GM12864 (cell line): ENCODE measurements around the gene THNSL1.

ENCODE experiments used
- DNase-seq: peaks from one replicate; pipeline ENCODE4 v3.0.0-alpha.2; 2011; ENCODE audit warnings: low read depth
- H3K4me3 ChIP-seq: 2 replicates; pipeline ENCODE4 v1.5.1; 2011; ENCODE audit warnings: mild to moderate bottlenecking, low read depth, low read length, control low read depth
- TF ChIP-seq, protein P1 (sequence below): IDR thresholded peaks from 2 replicates; pipeline ENCODE4 v1.5.1; 2011; ENCODE audit warnings: low read depth, mild to moderate bottlenecking, moderate library complexity, low read length, control low read depth, inconsistent platforms; ENCODE audit errors: missing control alignments

The THNSL1 gene

DNA sequence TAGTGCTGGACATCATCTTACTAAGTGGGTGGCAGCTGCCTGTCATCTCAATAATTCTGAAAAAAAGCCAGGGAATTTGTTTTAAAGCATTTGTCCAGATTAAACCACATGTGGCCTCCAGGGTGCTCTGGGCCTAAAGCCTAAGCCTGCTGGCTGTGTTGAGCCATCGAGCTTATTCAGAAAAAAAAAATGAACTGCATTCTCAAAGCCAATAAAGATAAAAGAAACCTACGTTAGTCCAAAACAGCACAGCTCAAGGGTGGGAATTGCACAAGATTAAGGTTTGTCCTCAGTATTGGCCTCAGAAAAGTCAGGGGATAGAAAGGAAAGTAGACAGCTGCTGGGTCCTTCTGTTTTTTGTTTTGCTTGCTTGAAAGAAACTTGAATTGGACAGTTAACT lies 41.4 kb upstream of the THNSL1 start:
- DNase-seq = no peak
- no peak overlapping the region for H3K4me3 ChIP-seq
- TF ChIP-seq, protein P1, sequence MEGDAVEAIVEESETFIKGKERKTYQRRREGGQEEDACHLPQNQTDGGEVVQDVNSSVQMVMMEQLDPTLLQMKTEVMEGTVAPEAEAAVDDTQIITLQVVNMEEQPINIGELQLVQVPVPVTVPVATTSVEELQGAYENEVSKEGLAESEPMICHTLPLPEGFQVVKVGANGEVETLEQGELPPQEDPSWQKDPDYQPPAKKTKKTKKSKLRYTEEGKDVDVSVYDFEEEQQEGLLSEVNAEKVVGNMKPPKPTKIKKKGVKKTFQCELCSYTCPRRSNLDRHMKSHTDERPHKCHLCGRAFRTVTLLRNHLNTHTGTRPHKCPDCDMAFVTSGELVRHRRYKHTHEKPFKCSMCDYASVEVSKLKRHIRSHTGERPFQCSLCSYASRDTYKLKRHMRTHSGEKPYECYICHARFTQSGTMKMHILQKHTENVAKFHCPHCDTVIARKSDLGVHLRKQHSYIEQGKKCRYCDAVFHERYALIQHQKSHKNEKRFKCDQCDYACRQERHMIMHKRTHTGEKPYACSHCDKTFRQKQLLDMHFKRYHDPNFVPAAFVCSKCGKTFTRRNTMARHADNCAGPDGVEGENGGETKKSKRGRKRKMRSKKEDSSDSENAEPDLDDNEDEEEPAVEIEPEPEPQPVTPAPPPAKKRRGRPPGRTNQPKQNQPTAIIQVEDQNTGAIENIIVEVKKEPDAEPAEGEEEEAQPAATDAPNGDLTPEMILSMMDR = no peak

DNA sequence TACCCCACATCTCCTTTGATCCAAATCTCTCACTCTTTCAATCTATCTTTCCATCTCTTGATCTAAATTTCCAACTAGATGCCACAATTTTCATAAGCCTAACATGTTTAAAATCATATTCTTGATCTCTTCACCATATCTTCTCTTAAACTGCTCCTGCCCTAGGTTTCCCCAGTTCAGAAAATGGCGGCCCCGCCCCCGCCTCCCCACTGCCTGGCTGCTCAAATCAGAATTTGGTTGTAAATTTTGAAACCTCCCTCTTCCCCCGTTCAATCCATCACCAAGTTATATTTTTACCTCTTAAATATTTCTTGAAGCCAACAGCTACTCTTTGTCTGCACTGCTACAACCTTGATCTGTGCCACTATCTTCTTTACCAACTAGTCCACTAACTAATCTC lies 36.7 kb upstream of the THNSL1 start:
- no peak for DNase-seq
- TF ChIP-seq, protein P1 = no peak
- no peak overlapping the region for H3K4me3 ChIP-seq

DNA sequence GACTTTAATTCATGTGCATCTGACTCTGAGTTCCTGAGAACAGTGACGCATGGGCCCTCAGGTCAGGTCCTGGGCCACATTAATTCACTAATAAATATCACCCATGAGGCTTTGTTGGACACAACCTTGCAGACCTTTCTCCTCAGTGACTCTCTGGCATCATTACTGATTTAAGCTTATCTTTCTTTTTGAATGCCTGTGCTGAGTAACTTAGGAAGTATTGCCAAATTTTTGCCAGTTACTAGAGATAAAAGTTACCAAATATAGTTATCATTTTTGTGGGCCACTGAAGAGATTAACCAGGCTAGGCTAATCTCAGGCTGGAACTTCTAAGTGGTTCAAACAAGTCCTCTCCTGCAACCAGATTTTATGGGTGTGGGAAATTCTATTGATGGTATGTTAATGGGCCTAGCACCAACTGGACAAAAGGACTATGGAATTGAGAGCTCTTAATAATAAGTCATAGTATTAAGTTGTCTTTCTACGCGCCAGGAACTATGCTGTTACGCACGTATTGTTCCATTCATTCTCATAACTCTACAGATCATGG lies 35.2 kb upstream of the THNSL1 start:
- TF ChIP-seq, protein P1 = no peak
- no peak for DNase-seq
- H3K4me3 ChIP-seq = no peak overlapping the region

DNA sequence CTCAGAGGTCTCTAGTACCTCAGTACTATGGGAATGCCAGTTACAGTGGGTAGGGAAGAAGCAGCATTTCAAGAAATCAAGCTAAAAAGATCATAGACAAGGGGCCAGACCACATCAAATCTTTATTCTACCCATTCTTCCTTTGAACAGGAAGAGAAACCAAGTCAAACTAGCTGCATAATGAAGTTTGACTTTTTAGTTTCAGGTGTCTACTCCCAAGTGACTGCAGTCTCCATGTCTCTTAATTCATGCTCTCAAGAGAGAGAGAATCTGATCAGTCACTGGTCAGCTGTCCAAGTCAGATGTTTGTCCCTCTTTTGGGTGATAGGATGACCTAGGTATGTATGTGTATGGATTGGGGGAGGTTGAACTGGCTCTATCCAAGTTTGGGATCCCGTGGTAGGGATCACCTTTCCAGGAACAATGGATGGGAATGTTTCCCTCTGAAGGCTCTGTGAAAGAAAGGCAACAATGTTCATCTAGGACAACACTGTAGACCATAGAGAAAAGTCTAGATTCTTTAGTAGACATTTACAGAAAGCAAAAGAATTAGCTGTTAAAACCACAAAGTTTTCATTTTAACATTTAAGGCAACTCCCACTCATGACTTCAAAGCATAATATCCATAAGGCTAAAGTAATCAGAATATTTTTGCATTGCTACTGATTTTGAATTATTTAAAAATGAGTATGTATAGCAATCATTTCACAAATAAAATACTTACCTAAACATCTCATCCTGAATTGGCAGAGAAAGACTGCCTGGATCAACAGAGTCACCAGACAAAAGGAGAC lies 33.9 kb upstream of the THNSL1 start:
- DNase-seq = peak; percentile 12
- no peak overlapping the region for H3K4me3 ChIP-seq
- TF ChIP-seq, protein P1 = no peak

DNA sequence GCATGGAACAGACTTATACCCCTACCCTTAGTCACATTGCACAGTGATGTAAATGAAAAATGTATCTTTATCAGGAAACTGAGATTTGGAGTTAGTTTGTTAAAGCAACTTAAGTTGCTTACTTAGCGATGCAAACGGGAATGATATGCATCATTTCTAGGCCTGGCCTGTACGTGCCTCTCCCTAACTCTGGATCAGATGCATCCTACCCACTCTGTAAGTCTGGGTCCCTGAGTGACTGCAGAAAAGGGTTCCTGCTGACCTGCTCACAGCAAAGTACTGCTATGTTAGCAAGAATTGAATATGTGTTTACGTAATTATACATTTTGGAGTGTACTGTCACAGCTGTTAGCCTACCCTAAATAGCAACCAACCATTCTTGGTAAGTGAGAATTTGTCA lies 33.3 kb upstream of the THNSL1 start:
- DNase-seq = no peak
- TF ChIP-seq, protein P1 = no peak
- H3K4me3 ChIP-seq = no peak overlapping the region

DNA sequence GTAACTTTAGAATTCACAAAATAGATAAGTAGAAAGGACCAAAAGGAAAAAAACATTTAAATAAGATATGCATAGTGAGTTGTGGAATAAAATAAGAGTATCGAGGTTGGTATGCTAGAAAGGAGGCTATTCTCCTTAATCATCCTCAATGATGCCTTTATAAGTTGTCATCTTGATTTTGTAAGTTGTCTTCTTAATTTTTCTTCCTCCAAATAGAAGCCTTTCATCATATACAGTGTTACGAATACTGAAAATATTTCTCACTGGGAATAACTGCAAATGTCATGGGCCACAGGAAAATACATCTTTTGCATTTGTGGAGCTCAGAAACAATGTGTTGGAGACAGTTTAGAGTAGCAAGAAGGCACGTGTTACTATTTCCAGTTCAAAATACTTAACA lies 32.5 kb upstream of the THNSL1 start:
- H3K4me3 ChIP-seq = no peak overlapping the region
- TF ChIP-seq, protein P1 = no peak
- no peak for DNase-seq

DNA sequence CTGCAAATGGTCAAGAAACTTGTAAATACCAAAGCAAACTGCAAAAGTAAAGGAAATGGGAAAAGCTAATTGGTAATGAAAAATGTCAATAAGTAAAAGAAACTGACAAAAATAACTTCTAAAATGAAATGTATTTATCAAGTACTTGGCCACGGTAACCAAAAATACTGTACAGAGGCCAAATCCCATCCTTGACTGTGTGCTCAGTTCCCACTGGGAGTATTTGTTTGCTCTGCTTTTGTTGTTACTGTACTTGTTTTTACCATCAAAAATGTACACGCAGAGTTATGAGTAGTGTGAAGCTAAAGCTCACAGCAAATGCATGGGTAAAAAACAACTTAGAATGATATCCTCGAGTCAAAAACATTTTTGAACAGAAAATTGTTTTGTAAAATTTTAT lies 31.5 kb upstream of the THNSL1 start:
- TF ChIP-seq, protein P1 = no peak
- H3K4me3 ChIP-seq = no peak overlapping the region
- DNase-seq = no peak
